Fibroblast of the aortic adventitia (primary cell): ENCODE measurements around the gene USP11. TPM values are rescaled to one million over a fixed set of nuclear protein-coding genes. Genes with fewer than 3 reads are reported as not detected.

Experiments used
- DNase-seq: peaks from one replicate; pipeline ENCODE4 v3.0.0-alpha.2; 2010; ENCODE audit warnings: low read depth
- H3K4me3 ChIP-seq: 2 replicates; pipeline ENCODE4 v1.5.1; 2011; ENCODE audit warnings: low read depth, mild to moderate bottlenecking, control low read depth, low read length, moderate library complexity
- CTCF ChIP-seq: IDR thresholded peaks from 2 replicates; pipeline ENCODE4 v1.5.1; 2011; ENCODE audit warnings: mild to moderate bottlenecking, low read length, control low read depth, inconsistent platforms; ENCODE audit not compliant: insufficient read depth
- total RNA-seq: library from RNA; depleted of rRNA; stranded (reverse); fragments of >200 nt; gene quantifications from 2 replicates; pipeline ENCODE4 v1.2.3, GENCODE V29; 2012; ENCODE audit warnings: low replicate concordance

The USP11 gene
- total RNA-seq, 1 donor: 41.8 TPM

- TF ChIP-seq CTCF: no peak
- no peak overlapping the region for H3K4me3 ChIP-seq
- DNase-seq: no peak
Observed at GRCh38 chrX:47229427-47229826, 3.4 kb upstream of the USP11 start.

- TF ChIP-seq CTCF: no peak
- no peak overlapping the region for H3K4me3 ChIP-seq
- DNase-seq: no peak
Observed at GRCh38 chrX:47230136-47230868, 2.5 kb upstream of the USP11 start.

GRCh38 chrX:47231167-47231566, 1.6 kb upstream of the USP11 start:
- no peak overlapping the region for H3K4me3 ChIP-seq
- DNase-seq: no peak
- TF ChIP-seq CTCF: no peak

GRCh38 chrX:47232197-47232802, 509 bp upstream of the USP11 start:
- DNase-seq: no peak
- TF ChIP-seq CTCF: no peak
- peak overlapping the region; percentile 76 for H3K4me3 ChIP-seq

GRCh38 chrX:47233333-47234113, 714 bp downstream of the USP11 start:
- peak overlapping the region; percentile 76 for H3K4me3 ChIP-seq
- DNase-seq: peak; percentile 95
- TF ChIP-seq CTCF: no peak

- peak overlapping the region; percentile 76 for H3K4me3 ChIP-seq
- TF ChIP-seq CTCF: no peak
- no peak for DNase-seq
Observed at GRCh38 chrX:47234583-47234982, 1.8 kb downstream of the USP11 start.
